Transverse colon (tissue), 4 donors: ENCODE results near the gene DLGAP3. TPM values are rescaled to one million over a fixed set of nuclear protein-coding genes. Genes with fewer than 3 reads are reported as not detected.

ENCODE experiments used
- DNase-seq: peaks from one replicate; pipeline ENCODE4 v3.0.0-alpha.2; 2019
- H3K27ac ChIP-seq, 4 donors: fragments of 200-600 bp; sonication (generic); 2 replicates each; pipeline ENCODE4 v1.5.1; 2016 to 2018; ENCODE audit warnings: inconsistent platforms in 4 of 4
- H3K27me3 ChIP-seq: fragments of 200-600 bp; sonication (generic); 2 replicates; pipeline ENCODE4 v1.5.1; 2017; ENCODE audit warnings: inconsistent platforms
- H3K36me3 ChIP-seq, 4 donors: fragments of 200-600 bp; sonication (generic); 2 replicates each; pipeline ENCODE4 v1.5.1; 2017 to 2019; ENCODE audit warnings: inconsistent platforms in 4 of 4
- H3K4me1 ChIP-seq, 4 donors: fragments of 200-600 bp; sonication (generic); 2 replicates each; pipeline ENCODE4 v1.5.1; 2017 to 2020; ENCODE audit warnings: inconsistent platforms in 4 of 4
- H3K4me3 ChIP-seq, 4 donors: fragments of 200-600 bp; sonication (generic); 1 replicate in 1 of 4; 2 replicates in 3 of 4; pipeline versions ENCODE4 v1.5.1 to v1.6.1; 2017 to 2019; ENCODE audit warnings: inconsistent platforms in 4 of 4
- H3K9me3 ChIP-seq, 2 donors: fragments of 200-600 bp; sonication (generic); 2 replicates each; pipeline ENCODE4 v1.5.1; 2017 to 2019; ENCODE audit warnings: inconsistent platforms in 2 of 2
- CTCF ChIP-seq, 5 experiments: fragments of 200-600 bp in 3 of 5; fragments of 450-650 bp in 2 of 5; sonication (generic) in 3 of 5; IDR thresholded peaks; 1 replicate in 2 of 5; 2 replicates in 3 of 5; pipeline ENCODE4 v1.5.1; 2016 to 2017; ENCODE audit warnings: antibody characterized with exemption in 5 of 5, inconsistent platforms in 3 of 5, mild to moderate bottlenecking in 2 of 5, moderate library complexity in 1 of 5
- EP300 ChIP-seq: sonication (generic); formaldehyde crosslinking; IDR thresholded peaks from one replicate; pipeline ENCODE4 v1.6.1; 2017; ENCODE audit warnings: antibody characterized with exemption, low read depth
- POLR2A ChIP-seq: fragments of 450-650 bp; IDR thresholded peaks from one replicate; pipeline ENCODE4 v1.6.1; 2016; ENCODE audit warnings: antibody characterized with exemption, mild to moderate bottlenecking, moderate library complexity
- POLR2AphosphoS5 ChIP-seq, 3 donors: sonication (generic); formaldehyde crosslinking; IDR thresholded peaks; one replicate each; pipeline ENCODE4 v1.6.1; 2016; ENCODE audit warnings: antibody characterized with exemption in 3 of 3
- WGBS, 2 donors: methylation state at CpG; one replicate each; pipeline ENCODE4 v1.1.5; 2018; ENCODE audit warnings: low coverage in 1 of 2; 5-methylcytosine and 5-hydroxymethylcytosine counted together
- in situ Hi-C, 4 donors: fragments of 200-750 bp; cut with MboI; loops; one replicate each; pipeline versions ENCODE4 v1.15.0 to v1.15.1; 2017; ENCODE audit warnings: low sequenced_read_pairs in 3 of 4, low pct_ligation_motif_present in 1 of 4, low pct_unique_long_range_greater_than_20kb in 1 of 4
- intact Hi-C: fragments of 100-400 bp; cut with DNase I; formaldehyde crosslinking; loops from one replicate; pipeline ENCODE4 v1.15.1; 2023; ENCODE audit warnings: low total_unique reads
- total RNA-seq, 4 donors: library from RNA; depleted of rRNA; stranded (reverse); fragments of >200 nt; gene quantifications; one replicate each; pipeline ENCODE4 v1.1.0, GENCODE V29; 2016

DLGAP3 gene
- total RNA-seq, 4 donors from 2014 or later: 0.14 to 1.4 (median 0.64) TPM

DNA sequence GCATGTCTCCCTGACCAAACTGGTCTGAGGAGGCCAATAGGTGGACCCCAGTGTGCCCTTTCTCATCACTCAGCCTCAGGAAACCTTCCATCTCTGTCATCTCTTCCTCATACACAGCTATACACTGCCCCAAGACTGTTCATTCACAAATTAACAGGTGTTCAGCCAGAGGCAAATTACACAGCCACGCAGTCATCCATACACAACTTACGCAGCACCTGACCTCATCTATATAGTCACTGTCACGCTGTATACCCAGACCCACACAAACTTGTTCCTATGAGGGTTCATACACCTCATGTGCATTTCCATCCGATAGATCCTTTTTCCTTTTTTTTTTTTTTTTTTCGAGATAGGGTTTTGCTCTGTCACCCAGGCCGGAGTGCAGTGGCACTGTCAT lies 12.4 kb downstream of the DLGAP3 start:
- in situ Hi-C loops: no loop called here
- intact Hi-C loops: no loop called here
- Histone ChIP-seq H3K4me3 (no peak overlapping the region), H3K36me3 (no peaks in the 10 kb centered on the region), H3K9me3 (no peaks in the 10 kb centered on the region), H3K27me3 (peaks cover 25% of the 10 kb centered on the region), H3K4me1 (no peaks in the 10 kb centered on the region), H3K27ac (no peak overlapping the region)
- TF ChIP-seq CTCF (IDR thresholded peaks at IDR 0.05) (no peak), POLR2AphosphoS5 (IDR thresholded peaks at IDR 0.05) (no peak), EP300 (no peak)
- no peak for DNase-seq
- 80 to 90% methylated on average over 5 to 6 of the region's 6 CpGs for WGBS, 2 donors

DNA sequence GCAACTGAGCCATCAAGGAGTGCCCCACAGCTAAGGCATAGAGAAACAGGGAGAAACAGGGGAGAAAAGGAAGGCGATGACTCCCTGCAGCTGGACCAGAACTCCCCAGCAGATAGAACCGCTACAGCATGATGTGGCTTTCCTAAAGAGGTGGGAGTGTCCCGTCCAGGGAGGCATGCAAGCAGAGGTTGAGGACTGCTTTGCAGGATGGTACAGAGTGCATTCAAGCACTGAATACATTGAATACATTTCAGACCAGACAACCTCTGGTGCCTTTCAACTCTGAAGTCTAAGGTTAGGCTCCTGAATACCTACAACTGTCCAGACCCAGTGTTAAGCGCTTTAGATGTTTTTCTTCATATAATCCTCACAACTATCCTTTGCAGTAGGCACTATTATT lies 13.3 kb downstream of the DLGAP3 start:
- H3K36me3 ChIP-seq: no peaks in the 10 kb centered on the region
- H3K9me3 ChIP-seq: no peaks in the 10 kb centered on the region
- peaks cover 25% of the 10 kb centered on the region for H3K27me3 ChIP-seq
- intact Hi-C loops: no loop called here
- H3K27ac ChIP-seq: no peak overlapping the region
- no peaks in the 10 kb centered on the region for H3K4me1 ChIP-seq
- 81 to 84% methylated on average over 3 to 4 of the region's 4 CpGs for WGBS, 2 donors
- in situ Hi-C loops: no loop called here
- no peak overlapping the region for H3K4me3 ChIP-seq
- TF ChIP-seq CTCF (IDR thresholded peaks at IDR 0.05) (no peak), POLR2AphosphoS5 (IDR thresholded peaks at IDR 0.05) (no peak)
- DNase-seq: no peak

DNA sequence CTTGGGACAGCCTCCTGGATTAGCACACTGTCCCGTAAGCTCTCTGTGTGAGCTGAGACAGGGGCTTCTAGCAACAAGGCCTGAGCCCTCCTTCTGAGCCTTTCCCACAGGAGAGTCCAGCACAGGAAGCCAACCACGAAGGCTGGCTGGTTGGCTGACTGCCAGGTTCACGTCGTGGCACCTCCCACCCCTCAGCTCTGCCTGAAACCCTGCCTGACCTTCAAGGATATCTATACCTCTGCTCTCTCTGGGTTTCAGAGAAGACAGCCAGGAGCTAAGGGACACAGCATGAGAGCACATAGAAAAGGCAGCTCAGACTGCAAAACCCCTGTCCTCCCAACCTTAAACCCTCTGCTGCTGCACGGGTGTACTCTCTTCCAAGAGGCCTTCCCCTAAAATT lies 13.9 kb downstream of the DLGAP3 start:
- in situ Hi-C loops (no loop called here), intact Hi-C loops (no loop called here)
- TF ChIP-seq CTCF (IDR thresholded peaks at IDR 0.05) (no peak), POLR2AphosphoS5 (IDR thresholded peaks at IDR 0.05) (no peak), POLR2A (no peak), EP300 (no peak)
- Histone ChIP-seq H3K9me3 (no peaks in the 10 kb centered on the region), H3K27ac (no peak overlapping the region), H3K27me3 (peaks cover 22% of the 10 kb centered on the region), H3K4me3 (no peak overlapping the region), H3K4me1 (no peaks in the 10 kb centered on the region), H3K36me3 (no peaks in the 10 kb centered on the region)
- no peak for DNase-seq
- 26% methylated on average over 5 of the region's 5 CpGs; no CpG with 5 or more reads in 1 of the 2 donors for WGBS, 2 donors

GRCh38 chr1:34914958-34915357 lies 14.5 kb downstream of the DLGAP3 start:
- in situ Hi-C loops (no loop called here), intact Hi-C loops (no loop called here)
- 79 to 100% methylated on average over 1 to 2 of the region's 2 CpGs for WGBS, 2 donors
- H3K36me3 ChIP-seq: no peaks in the 10 kb centered on the region
- peaks cover 16% of the 10 kb centered on the region for H3K27me3 ChIP-seq
- DNase-seq: no peak
- no peak overlapping the region for H3K4me3 ChIP-seq
- TF ChIP-seq CTCF (IDR thresholded peaks at IDR 0.05) (no peak), POLR2AphosphoS5 (IDR thresholded peaks at IDR 0.05) (no peak), EP300 (no peak), POLR2A (no peak)
- no peaks in the 10 kb centered on the region for H3K4me1 ChIP-seq
- H3K9me3 ChIP-seq: no peaks in the 10 kb centered on the region
- no peak overlapping the region for H3K27ac ChIP-seq
